ENCODE results near the gene MYBPHL.

GRCh38 chr1:109266965-109267364 is 39.8 kb downstream of the MYBPHL start:
- TF ChIP-seq CTCF (IDR thresholded peaks at IDR 0.05) (no peak), POLR2A (IDR thresholded peaks at IDR 0.05) (no peak)
